Testis (tissue), 3 donors: ENCODE data around the gene RTN4RL2. TPM values are rescaled to one million over a fixed set of nuclear protein-coding genes. Genes with fewer than 3 reads are reported as not detected.

Source experiments
- DNase-seq: peaks from one replicate; pipeline ENCODE4 v3.0.0-alpha.2; 2019
- H3K27ac ChIP-seq, 2 donors: fragments of 200-600 bp; sonication (generic); one replicate each; pipeline ENCODE4 v1.5.1; 2019
- H3K27me3 ChIP-seq: fragments of 200-600 bp; sonication (generic); one replicate; pipeline ENCODE4 v1.5.1; 2019
- H3K36me3 ChIP-seq: fragments of 200-600 bp; sonication (generic); one replicate; pipeline ENCODE4 v1.5.1; 2017; ENCODE audit warnings: low read depth; ENCODE audit errors: missing control alignments
- H3K4me1 ChIP-seq: fragments of 200-600 bp; sonication (generic); one replicate; pipeline ENCODE4 v1.5.1; 2019
- H3K4me3 ChIP-seq, 2 donors: fragments of 200-600 bp; sonication (generic); one replicate each; pipeline ENCODE4 v1.5.1; 2017 to 2019
- H3K9me3 ChIP-seq: fragments of 200-600 bp; sonication (generic); one replicate; pipeline ENCODE4 v1.5.1; 2017
- CTCF ChIP-seq, 3 experiments: fragments of 450-650 bp in 2 of 3; fragments of 200-600 bp in 1 of 3; sonication (generic) in 1 of 3; IDR thresholded peaks; one replicate each; pipeline ENCODE4 v1.5.1; 2016 to 2019; ENCODE audit warnings: antibody characterized with exemption in 3 of 3, mild to moderate bottlenecking in 2 of 3, moderate library complexity in 1 of 3
- POLR2A ChIP-seq: fragments of 450-650 bp; IDR thresholded peaks from one replicate; pipeline ENCODE4 v1.6.1; 2017; ENCODE audit warnings: antibody characterized with exemption, mild to moderate bottlenecking, moderate library complexity
- WGBS, 2 donors: methylation state at CpG; one replicate each; pipeline ENCODE4 v1.1.5; 2018; 5-methylcytosine and 5-hydroxymethylcytosine counted together
- intact Hi-C: fragments of 100-400 bp; cut with DNase I; formaldehyde crosslinking; loops from one replicate; pipeline ENCODE4 v1.15.1; 2023; ENCODE audit warnings: low total_unique reads
- polyA plus RNA-seq: library from polyadenylated mRNA; stranded (reverse); fragments of 350-450 nt; fragmentation: Illumina TruSeq; extraction: RNeasy Lipid Tissue Mini Kit (QIAGEN cat#74804); gene quantifications from one replicate; pipeline ENCODE4 v1.2.3, GENCODE V29; 2014; ENCODE audit warnings: low read depth, low replicate concordance; ENCODE audit not compliant: insufficient read depth
- total RNA-seq, 2 donors: library from RNA; depleted of rRNA; stranded (reverse); fragments of >200 nt; gene quantifications; one replicate each; pipeline ENCODE4 v1.2.3, GENCODE V29; 2016

Gene RTN4RL2
- total and polyA plus RNA-seq, 3 donors from 2014 or later = 2.3 to 3.2 (median 2.5) TPM

GRCh38 chr11:57466680-57467079 lies 6.4 kb downstream of the RTN4RL2 start:
- Histone ChIP-seq H3K27ac (no peak overlapping the region), H3K27me3 (no peaks in the 10 kb centered on the region), H3K4me1 (no peaks in the 10 kb centered on the region), H3K9me3 (no peaks in the 10 kb centered on the region), H3K36me3 (no peaks in the 10 kb centered on the region), H3K4me3 (no peak overlapping the region)
- WGBS, 2 donors = 66 to 73% methylated on average over 4 of the region's 4 CpGs
- intact Hi-C loops = no loop called here
- DNase-seq = no peak
- TF ChIP-seq POLR2A = no peak
- no peak for TF ChIP-seq CTCF (IDR thresholded peaks at IDR 0.05)

DNA sequence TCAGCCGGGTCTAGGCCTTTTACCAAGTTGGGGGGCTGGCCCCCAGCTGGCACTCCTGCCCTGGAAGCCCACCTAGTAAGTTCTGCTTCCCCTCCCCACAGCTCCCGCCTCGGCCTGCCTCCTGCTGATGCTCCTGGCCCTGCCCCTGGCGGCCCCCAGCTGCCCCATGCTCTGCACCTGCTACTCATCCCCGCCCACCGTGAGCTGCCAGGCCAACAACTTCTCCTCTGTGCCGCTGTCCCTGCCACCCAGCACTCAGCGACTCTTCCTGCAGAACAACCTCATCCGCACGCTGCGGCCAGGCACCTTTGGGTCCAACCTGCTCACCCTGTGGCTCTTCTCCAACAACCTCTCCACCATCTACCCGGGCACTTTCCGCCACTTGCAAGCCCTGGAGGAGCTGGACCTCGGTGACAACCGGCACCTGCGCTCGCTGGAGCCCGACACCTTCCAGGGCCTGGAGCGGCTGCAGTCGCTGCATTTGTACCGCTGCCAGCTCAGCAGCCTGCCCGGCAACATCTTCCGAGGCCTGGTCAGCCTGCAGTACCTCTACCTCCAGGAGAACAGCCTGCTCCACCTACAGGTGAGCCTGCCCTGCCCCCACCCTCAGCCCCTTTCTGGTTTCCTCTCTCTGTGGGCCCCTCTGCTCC lies 7.3 kb downstream of the RTN4RL2 start:
- Histone ChIP-seq H3K27ac (no peak overlapping the region), H3K27me3 (no peaks in the 10 kb centered on the region), H3K4me1 (no peaks in the 10 kb centered on the region), H3K36me3 (no peaks in the 10 kb centered on the region), H3K9me3 (no peaks in the 10 kb centered on the region), H3K4me3 (no peak overlapping the region)
- WGBS, 2 donors = 82 to 86% methylated on average over 23 of the region's 23 CpGs
- no peak for TF ChIP-seq CTCF (IDR thresholded peaks at IDR 0.05)
- no peak for TF ChIP-seq POLR2A
- intact Hi-C loops = no loop called here
- no peak for DNase-seq

- H3K4me1 ChIP-seq = no peaks in the 10 kb centered on the region
- no peaks in the 10 kb centered on the region for H3K27me3 ChIP-seq
- no peak overlapping the region for H3K4me3 ChIP-seq
- TF ChIP-seq POLR2A (no peak), CTCF (IDR thresholded peaks at IDR 0.05) (no peak)
- no peak overlapping the region for H3K27ac ChIP-seq
- WGBS, 2 donors = 79 to 81% methylated on average over 4 of the region's 4 CpGs
- H3K36me3 ChIP-seq = no peaks in the 10 kb centered on the region
- no peaks in the 10 kb centered on the region for H3K9me3 ChIP-seq
- intact Hi-C loops = no loop called here
- no peak for DNase-seq
These were observed 7.9 kb downstream of the RTN4RL2 start for GRCh38 chr11:57468276-57468675.

GRCh38 chr11:57469268-57469667 lies 8.9 kb downstream of the RTN4RL2 start:
- TF ChIP-seq CTCF (IDR thresholded peaks at IDR 0.05) (no peak), POLR2A (no peak)
- Histone ChIP-seq H3K27ac (no peak overlapping the region), H3K4me3 (no peak overlapping the region), H3K4me1 (no peaks in the 10 kb centered on the region), H3K27me3 (no peaks in the 10 kb centered on the region), H3K36me3 (no peaks in the 10 kb centered on the region), H3K9me3 (no peaks in the 10 kb centered on the region)
- intact Hi-C loops = no loop called here
- no peak for DNase-seq
- 86 to 89% methylated on average over 5 of the region's 5 CpGs for WGBS, 2 donors

DNA sequence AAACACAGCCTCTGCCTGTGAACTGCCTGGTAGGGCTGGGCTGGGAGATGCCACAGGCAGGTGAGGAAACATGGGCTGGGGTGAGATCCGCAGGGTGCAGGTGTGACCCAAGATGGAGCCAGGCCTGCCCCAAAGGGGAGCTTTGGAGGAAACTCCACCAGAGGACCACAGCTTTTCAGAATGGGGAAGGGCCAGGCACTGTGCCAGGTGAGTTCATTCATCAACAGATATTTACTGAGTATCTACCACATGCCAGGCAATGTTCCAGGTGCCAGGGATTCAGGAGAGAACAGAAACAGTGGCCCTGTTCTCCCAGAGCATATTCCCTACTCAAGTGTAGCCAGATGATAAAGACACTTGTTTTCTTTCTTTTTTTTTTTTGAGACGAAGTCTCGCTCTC lies 11.2 kb downstream of the RTN4RL2 start:
- peaks cover 6% of the 10 kb centered on the region for H3K4me1 ChIP-seq
- H3K36me3 ChIP-seq = no peaks in the 10 kb centered on the region
- no peak overlapping the region for H3K4me3 ChIP-seq
- WGBS, 2 donors = 76 to 90% methylated on average over 3 of the region's 3 CpGs
- DNase-seq = no peak
- intact Hi-C loops = no loop called here
- TF ChIP-seq CTCF (IDR thresholded peaks at IDR 0.05) (no peak), POLR2A (no peak)
- no peaks in the 10 kb centered on the region for H3K9me3 ChIP-seq
- no peak overlapping the region for H3K27ac ChIP-seq
- H3K27me3 ChIP-seq = no peaks in the 10 kb centered on the region
